SK-N-SH treated with all-trans-retinoic acid at 6 μM for 48 hours (cell line): ENCODE data around the gene PTPRN2.

Experiments used
- ATAC-seq: fragments of 200-7000 bp; cut with Tn5 transposase; 3 replicates; pipeline ENCODE4 v1.9.1; 2020; ENCODE audit warnings: mild to moderate bottlenecking, moderate library complexity
- ARNTL ChIP-seq: fragments of 450-650 bp; formaldehyde crosslinking; IDR thresholded peaks from 2 replicates; pipeline ENCODE4 v1.5.0; 2020; ENCODE audit warnings: low read depth, mild to moderate bottlenecking, moderate library complexity, borderline replicate concordance
- BACH2 ChIP-seq: fragments of 250-450 bp; sonication (Bioruptor Pico); IDR thresholded peaks from 2 replicates; pipeline ENCODE4 v1.9.0; 2021; ENCODE audit warnings: mild to moderate bottlenecking, borderline replicate concordance
- CSDC2 ChIP-seq: fragments of 250-450 bp; sonication (Bioruptor Pico); IDR thresholded peaks from 2 replicates; pipeline ENCODE4 v1.5.0; 2020; ENCODE audit warnings: mild to moderate bottlenecking, moderate library complexity
- ESRRG ChIP-seq: fragments of 250-450 bp; sonication (Bioruptor Pico); IDR thresholded peaks from 2 replicates; pipeline ENCODE4 v1.6.1; 2021; ENCODE audit warnings: mild to moderate bottlenecking
- OSR1 ChIP-seq: fragments of 250-450 bp; sonication (Bioruptor Pico); IDR thresholded peaks from 2 replicates; pipeline ENCODE4 v1.8.0; 2022; ENCODE audit warnings: moderate library complexity, mild to moderate bottlenecking, inconsistent platforms
- PPARA ChIP-seq: fragments of 250-450 bp; sonication (Bioruptor Pico); IDR thresholded peaks from 2 replicates; pipeline ENCODE4 v1.5.0; 2020; ENCODE audit warnings: mild to moderate bottlenecking, borderline replicate concordance
- RARB ChIP-seq: fragments of 250-450 bp; sonication (Bioruptor Pico); IDR thresholded peaks from 2 replicates; pipeline ENCODE4 v1.8.0; 2021; ENCODE audit warnings: mild to moderate bottlenecking, moderate library complexity
- SNAI2 ChIP-seq: fragments of 250-450 bp; sonication (Bioruptor Pico); IDR thresholded peaks from 2 replicates; pipeline ENCODE4 v1.5.0; 2020; ENCODE audit warnings: mild to moderate bottlenecking, moderate library complexity
- TCF4 ChIP-seq: fragments of 250-450 bp; sonication (Bioruptor Pico); IDR thresholded peaks from 2 replicates; pipeline ENCODE4 v1.8.0; 2021; ENCODE audit warnings: mild to moderate bottlenecking, moderate library complexity, borderline replicate concordance
- ZFP3 ChIP-seq: fragments of 250-450 bp; sonication (Bioruptor Pico); IDR thresholded peaks from 2 replicates; pipeline ENCODE4 v1.5.0; 2020; ENCODE audit warnings: mild to moderate bottlenecking, moderate library complexity
- ZFP30 ChIP-seq: fragments of 450-650 bp; formaldehyde crosslinking; IDR thresholded peaks from 2 replicates; pipeline ENCODE4 v1.5.0; 2022; ENCODE audit warnings: mild to moderate bottlenecking, moderate library complexity
- ZNF565 ChIP-seq: fragments of 450-650 bp; formaldehyde crosslinking; conservative IDR thresholded peaks from 2 replicates; pipeline ENCODE4 v1.5.0; 2020; ENCODE audit warnings: low read depth, mild to moderate bottlenecking, moderate library complexity
- ZNF70 ChIP-seq: fragments of 450-650 bp; formaldehyde crosslinking; IDR thresholded peaks from 2 replicates; pipeline ENCODE4 v1.5.0; 2020; ENCODE audit warnings: mild to moderate bottlenecking, moderate library complexity
- TF ChIP-seq, protein P1 (sequence below): fragments of 250-450 bp; sonication (Bioruptor Pico); IDR thresholded peaks from 2 replicates; pipeline ENCODE4 v1.5.1; 2020; ENCODE audit warnings: low read depth, mild to moderate bottlenecking, moderate library complexity
- TF ChIP-seq, protein P2 (sequence below): fragments of 250-450 bp; sonication (Bioruptor Pico); IDR thresholded peaks from 2 replicates; pipeline ENCODE4 v1.5.0; 2020; ENCODE audit warnings: mild to moderate bottlenecking, moderate library complexity
- TF ChIP-seq, protein P3 (sequence below): fragments of 250-450 bp; sonication (Bioruptor Pico); IDR thresholded peaks from 2 replicates; pipeline ENCODE4 v1.5.1; 2021; ENCODE audit warnings: mild to moderate bottlenecking, moderate library complexity
- TF ChIP-seq, protein P4 (sequence below): fragments of 250-450 bp; sonication (Bioruptor Pico); IDR thresholded peaks from 2 replicates; pipeline ENCODE4 v1.8.0; 2020; ENCODE audit warnings: mild to moderate bottlenecking, moderate library complexity, borderline replicate concordance
- TF ChIP-seq, protein P5 (sequence below): fragments of 250-450 bp; sonication (Bioruptor Pico); IDR thresholded peaks from 2 replicates; pipeline ENCODE4 v1.8.0; 2021; ENCODE audit warnings: low read depth, mild to moderate bottlenecking, moderate library complexity, borderline replicate concordance

PTPRN2 gene

DNA sequence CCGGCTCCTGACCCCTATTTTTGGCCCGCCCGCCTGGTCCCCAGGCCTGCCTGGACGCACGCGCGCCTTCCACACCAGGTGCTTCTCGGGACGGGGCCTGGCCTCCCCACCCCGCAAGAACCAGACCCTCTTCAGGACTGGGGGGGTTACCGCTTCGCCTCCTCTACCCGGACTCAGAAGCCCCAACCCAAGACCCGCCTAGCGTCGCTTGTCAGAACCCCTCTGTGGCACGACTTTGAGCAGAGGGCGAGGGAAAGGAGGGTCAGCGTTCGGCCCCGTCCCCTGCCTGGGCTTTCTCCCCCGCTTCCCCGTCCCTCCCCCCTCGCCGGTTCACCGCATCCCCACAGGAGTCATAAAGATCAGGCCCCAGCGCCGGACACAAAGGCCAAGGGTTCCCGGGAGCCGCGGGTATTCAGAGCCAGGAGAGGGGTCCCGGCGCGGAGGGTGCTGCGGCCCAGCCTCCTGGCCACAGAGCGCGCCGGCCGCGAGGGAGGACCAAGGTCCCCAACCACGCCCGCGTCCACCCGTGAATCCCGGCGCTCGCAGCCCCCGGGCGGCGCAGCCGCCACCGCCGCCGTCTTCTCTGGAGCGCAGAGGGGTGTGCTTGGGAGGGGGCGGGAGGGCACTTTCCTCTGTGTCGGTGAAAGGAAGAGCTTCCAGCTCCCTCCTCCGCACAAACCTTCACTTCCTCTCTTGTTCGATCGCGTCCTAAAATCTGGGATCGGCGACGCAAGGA lies 898.9 kb downstream of the PTPRN2 start:
- ATAC-seq: no peak
- TF ChIP-seq, protein P1, sequence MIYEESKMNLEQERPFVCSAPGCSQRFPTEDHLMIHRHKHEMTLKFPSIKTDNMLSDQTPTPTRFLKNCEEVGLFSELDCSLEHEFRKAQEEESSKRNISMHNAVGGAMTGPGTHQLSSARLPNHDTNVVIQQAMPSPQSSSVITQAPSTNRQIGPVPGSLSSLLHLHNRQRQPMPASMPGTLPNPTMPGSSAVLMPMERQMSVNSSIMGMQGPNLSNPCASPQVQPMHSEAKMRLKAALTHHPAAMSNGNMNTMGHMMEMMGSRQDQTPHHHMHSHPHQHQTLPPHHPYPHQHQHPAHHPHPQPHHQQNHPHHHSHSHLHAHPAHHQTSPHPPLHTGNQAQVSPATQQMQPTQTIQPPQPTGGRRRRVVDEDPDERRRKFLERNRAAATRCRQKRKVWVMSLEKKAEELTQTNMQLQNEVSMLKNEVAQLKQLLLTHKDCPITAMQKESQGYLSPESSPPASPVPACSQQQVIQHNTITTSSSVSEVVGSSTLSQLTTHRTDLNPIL (CRISPR knock-in tag): no peak
- TF ChIP-seq, protein P2, sequence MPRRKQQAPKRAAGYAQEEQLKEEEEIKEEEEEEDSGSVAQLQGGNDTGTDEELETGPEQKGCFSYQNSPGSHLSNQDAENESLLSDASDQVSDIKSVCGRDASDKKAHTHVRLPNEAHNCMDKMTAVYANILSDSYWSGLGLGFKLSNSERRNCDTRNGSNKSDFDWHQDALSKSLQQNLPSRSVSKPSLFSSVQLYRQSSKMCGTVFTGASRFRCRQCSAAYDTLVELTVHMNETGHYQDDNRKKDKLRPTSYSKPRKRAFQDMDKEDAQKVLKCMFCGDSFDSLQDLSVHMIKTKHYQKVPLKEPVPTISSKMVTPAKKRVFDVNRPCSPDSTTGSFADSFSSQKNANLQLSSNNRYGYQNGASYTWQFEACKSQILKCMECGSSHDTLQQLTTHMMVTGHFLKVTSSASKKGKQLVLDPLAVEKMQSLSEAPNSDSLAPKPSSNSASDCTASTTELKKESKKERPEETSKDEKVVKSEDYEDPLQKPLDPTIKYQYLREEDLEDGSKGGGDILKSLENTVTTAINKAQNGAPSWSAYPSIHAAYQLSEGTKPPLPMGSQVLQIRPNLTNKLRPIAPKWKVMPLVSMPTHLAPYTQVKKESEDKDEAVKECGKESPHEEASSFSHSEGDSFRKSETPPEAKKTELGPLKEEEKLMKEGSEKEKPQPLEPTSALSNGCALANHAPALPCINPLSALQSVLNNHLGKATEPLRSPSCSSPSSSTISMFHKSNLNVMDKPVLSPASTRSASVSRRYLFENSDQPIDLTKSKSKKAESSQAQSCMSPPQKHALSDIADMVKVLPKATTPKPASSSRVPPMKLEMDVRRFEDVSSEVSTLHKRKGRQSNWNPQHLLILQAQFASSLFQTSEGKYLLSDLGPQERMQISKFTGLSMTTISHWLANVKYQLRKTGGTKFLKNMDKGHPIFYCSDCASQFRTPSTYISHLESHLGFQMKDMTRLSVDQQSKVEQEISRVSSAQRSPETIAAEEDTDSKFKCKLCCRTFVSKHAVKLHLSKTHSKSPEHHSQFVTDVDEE (CRISPR knock-in tag): no peak
- TF ChIP-seq ARNTL: no peak
- no peak for TF ChIP-seq TCF4 (CRISPR knock-in tag)
- no peak for TF ChIP-seq ZNF565 (CRISPR knock-in tag)
- TF ChIP-seq RARB (CRISPR knock-in tag): no peak
- no peak for TF ChIP-seq OSR1 (CRISPR knock-in tag)
- TF ChIP-seq, protein P3, sequence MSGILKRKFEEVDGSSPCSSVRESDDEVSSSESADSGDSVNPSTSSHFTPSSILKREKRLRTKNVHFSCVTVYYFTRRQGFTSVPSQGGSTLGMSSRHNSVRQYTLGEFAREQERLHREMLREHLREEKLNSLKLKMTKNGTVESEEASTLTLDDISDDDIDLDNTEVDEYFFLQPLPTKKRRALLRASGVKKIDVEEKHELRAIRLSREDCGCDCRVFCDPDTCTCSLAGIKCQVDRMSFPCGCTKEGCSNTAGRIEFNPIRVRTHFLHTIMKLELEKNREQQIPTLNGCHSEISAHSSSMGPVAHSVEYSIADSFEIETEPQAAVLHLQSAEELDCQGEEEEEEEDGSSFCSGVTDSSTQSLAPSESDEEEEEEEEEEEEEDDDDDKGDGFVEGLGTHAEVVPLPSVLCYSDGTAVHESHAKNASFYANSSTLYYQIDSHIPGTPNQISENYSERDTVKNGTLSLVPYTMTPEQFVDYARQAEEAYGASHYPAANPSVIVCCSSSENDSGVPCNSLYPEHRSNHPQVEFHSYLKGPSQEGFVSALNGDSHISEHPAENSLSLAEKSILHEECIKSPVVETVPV (CRISPR knock-in tag): no peak
- TF ChIP-seq ZFP30 (CRISPR knock-in tag): no peak
- TF ChIP-seq SNAI2 (CRISPR knock-in tag): no peak
- TF ChIP-seq PPARA (CRISPR knock-in tag): no peak
- TF ChIP-seq, protein P4, sequence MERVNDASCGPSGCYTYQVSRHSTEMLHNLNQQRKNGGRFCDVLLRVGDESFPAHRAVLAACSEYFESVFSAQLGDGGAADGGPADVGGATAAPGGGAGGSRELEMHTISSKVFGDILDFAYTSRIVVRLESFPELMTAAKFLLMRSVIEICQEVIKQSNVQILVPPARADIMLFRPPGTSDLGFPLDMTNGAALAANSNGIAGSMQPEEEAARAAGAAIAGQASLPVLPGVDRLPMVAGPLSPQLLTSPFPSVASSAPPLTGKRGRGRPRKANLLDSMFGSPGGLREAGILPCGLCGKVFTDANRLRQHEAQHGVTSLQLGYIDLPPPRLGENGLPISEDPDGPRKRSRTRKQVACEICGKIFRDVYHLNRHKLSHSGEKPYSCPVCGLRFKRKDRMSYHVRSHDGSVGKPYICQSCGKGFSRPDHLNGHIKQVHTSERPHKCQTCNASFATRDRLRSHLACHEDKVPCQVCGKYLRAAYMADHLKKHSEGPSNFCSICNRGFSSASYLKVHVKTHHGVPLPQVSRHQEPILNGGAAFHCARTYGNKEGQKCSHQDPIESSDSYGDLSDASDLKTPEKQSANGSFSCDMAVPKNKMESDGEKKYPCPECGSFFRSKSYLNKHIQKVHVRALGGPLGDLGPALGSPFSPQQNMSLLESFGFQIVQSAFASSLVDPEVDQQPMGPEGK: no peak
- TF ChIP-seq, all 23 proteins: peak for 0

DNA sequence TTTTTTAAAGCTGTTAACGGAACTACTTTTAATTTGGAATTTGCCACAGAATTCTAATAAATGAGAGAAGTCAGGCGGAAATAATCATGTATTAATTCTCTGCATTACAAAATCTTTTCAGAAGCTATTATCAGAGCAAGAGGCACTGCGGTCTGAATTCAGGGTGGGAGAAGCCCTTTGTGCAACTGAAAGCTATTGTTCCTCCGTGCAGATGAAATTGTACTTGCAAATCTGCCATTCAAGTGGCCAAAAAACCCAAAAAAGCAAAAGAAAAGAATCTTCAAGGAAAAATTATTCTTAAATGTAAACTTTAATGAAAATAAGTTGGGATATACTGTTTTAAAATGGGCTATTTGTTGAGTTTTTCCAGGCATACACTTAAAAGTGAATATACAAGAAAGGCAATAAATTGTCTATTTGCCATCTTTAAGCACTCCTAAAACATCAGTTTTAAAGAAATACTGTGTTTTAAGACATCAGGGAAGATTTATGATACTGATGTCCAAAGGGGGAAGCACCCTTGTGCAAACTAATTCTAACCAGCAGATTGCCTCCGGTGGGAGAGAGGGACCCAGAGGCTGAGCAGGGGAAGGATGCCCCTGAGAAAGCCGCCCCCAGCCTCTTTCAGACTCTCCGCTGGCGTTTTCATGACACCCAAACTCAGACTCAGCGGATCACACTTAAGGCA lies 899.6 kb downstream of the PTPRN2 start:
- TF ChIP-seq, protein P5, sequence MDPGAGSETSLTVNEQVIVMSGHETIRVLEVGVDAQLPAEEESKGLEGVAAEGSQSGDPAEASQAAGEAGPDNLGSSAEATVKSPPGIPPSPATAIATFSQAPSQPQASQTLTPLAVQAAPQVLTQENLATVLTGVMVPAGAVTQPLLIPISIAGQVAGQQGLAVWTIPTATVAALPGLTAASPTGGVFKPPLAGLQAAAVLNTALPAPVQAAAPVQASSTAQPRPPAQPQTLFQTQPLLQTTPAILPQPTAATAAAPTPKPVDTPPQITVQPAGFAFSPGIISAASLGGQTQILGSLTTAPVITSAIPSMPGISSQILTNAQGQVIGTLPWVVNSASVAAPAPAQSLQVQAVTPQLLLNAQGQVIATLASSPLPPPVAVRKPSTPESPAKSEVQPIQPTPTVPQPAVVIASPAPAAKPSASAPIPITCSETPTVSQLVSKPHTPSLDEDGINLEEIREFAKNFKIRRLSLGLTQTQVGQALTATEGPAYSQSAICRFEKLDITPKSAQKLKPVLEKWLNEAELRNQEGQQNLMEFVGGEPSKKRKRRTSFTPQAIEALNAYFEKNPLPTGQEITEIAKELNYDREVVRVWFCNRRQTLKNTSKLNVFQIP: no peak
- TF ChIP-seq BACH2 (CRISPR knock-in tag) (no peak), ARNTL (no peak), ZNF70 (CRISPR knock-in tag) (no peak)

DNA sequence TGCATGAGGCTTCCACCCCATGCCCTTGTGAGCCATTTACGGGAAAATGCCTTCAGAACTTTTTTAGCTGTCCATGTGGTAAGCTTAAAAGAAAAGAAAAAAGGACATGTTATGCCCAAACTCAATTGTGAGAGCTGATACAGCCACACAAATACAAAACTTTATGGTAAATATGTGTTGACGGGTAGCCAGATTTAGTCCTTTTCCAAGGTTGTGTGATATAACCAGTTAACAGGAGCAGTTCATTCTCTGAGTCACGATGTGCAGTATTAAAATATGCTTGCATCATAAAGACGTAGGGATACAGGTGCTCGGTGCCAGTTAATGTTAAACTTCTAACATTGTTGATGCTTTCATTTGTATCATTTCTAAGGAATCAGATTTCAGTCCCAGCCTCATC lies 900.5 kb downstream of the PTPRN2 start:
- TF ChIP-seq ZFP3 (CRISPR knock-in tag) (no peak), SNAI2 (CRISPR knock-in tag) (no peak), ZFP30 (CRISPR knock-in tag) (no peak), BACH2 (CRISPR knock-in tag) (no peak), ESRRG (CRISPR knock-in tag) (no peak), CSDC2 (CRISPR knock-in tag) (no peak)
- TF ChIP-seq, protein P3 (CRISPR knock-in tag): no peak

More for the DNA sequence above, 899.6 kb downstream of the PTPRN2 start:
- ATAC-seq: no peak

More for the DNA sequence above, 900.5 kb downstream of the PTPRN2 start:
- no peak for ATAC-seq
